Omental fat pad (tissue), 4 donors: ENCODE data around the gene FSTL5. TPM values are rescaled to one million over a fixed set of nuclear protein-coding genes. Genes with fewer than 3 reads are reported as not detected.

Experiments used
- ATAC-seq: fragments of 150-250 bp; one replicate; pipeline ENCODE4 v1.9.1; 2016; ENCODE audit warnings: mild to moderate bottlenecking, moderate library complexity; ENCODE audit not compliant: low FRiP score
- DNase-seq: peaks from one replicate; pipeline ENCODE4 v3.0.0-alpha.2; 2019; ENCODE audit warnings: low spot score
- CTCF ChIP-seq, 3 donors: fragments of 450-650 bp; IDR thresholded peaks; one replicate each; pipeline ENCODE4 v1.5.1; 2016 to 2017; ENCODE audit warnings: antibody characterized with exemption in 3 of 3, mild to moderate bottlenecking in 3 of 3, moderate library complexity in 2 of 3
- total RNA-seq, 4 donors: library from RNA; depleted of rRNA; stranded (reverse); fragments of >200 nt; gene quantifications; one replicate each; pipeline ENCODE4 v1.1.0, GENCODE V29; 2016

FSTL5 gene
- total RNA-seq, 4 donors from 2014 or later = not detected

DNA sequence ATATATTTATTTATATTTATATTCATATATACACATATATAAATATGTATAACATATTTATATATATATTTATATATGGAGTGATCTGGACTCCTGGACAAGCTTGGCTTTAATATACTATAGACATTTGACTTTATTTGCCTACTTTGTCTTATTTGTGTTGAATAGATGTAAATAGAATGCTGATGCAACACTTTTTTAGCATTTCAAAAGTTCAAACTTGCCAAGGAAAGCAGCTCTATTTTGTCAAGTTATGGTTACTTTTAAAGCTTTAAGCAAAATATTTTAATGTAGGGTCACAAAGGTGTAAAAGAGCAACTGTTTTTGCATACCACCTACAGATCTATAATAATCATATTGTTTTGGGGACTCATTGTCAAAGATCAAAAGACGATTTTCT lies 61.1 kb downstream of the FSTL5 start:
- no peak for DNase-seq
- ATAC-seq = no peak
- no peak for TF ChIP-seq CTCF (IDR thresholded peaks at IDR 0.05)

GRCh38 chr4:162101337-162101736 lies 62.5 kb downstream of the FSTL5 start:
- DNase-seq (no peak), ATAC-seq (no peak)
- no peak for TF ChIP-seq CTCF (IDR thresholded peaks at IDR 0.05)

- no peak for TF ChIP-seq CTCF (IDR thresholded peaks at IDR 0.05)
- no peak for ATAC-seq
- DNase-seq = no peak
These were observed 88.1 kb downstream of the FSTL5 start for GRCh38 chr4:162075726-162076125.

GRCh38 chr4:162061214-162061613 lies 102.6 kb downstream of the FSTL5 start:
- no peak for DNase-seq
- ATAC-seq = no peak

DNA sequence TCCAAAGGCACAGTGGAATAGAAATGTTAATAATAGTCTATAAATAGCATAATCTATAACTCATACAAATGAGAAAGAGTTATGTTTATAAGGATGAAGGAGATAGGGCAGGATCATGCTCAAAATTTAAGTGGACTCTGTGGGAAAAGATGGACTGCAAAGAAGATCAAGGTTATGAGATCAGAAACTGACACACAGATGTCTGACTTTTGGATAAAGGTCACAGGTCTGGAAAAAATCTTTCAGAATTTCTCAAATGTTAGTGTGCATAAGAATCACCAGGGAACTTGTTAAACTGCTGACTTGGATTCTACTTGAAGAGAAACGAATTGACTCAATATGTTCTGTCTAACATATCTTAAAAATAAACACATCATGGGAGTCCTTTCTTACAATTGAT lies 104.1 kb downstream of the FSTL5 start:
- TF ChIP-seq CTCF (IDR thresholded peaks at IDR 0.05) = no peak
- no peak for DNase-seq
- no peak for ATAC-seq

More at GRCh38 chr4:162061214-162061613, 102.6 kb downstream of the FSTL5 start:
- TF ChIP-seq CTCF (IDR thresholded peaks at IDR 0.05) = no peak

- ATAC-seq (no peak), DNase-seq (no peak)
- no peak for TF ChIP-seq CTCF (IDR thresholded peaks at IDR 0.05)
These were observed 106.8 kb downstream of the FSTL5 start for GRCh38 chr4:162056990-162057389.

GRCh38 chr4:162046135-162046534 lies 117.7 kb downstream of the FSTL5 start:
- DNase-seq = no peak
- TF ChIP-seq CTCF (IDR thresholded peaks at IDR 0.05) = no peak
- no peak for ATAC-seq
